Fibroblast of skin of back (primary cell): ENCODE results near the gene FAHD1.
"Not testable (repeated sequence)": the region's sequence is repeated elsewhere in the genome, so short reads cannot be mapped to it uniquely, and the experiment has no call there.

Source experiments
- DNase-seq: peaks from one replicate; pipeline ENCODE4 v3.0.0-alpha.2; 2013

FAHD1 gene

DNA sequence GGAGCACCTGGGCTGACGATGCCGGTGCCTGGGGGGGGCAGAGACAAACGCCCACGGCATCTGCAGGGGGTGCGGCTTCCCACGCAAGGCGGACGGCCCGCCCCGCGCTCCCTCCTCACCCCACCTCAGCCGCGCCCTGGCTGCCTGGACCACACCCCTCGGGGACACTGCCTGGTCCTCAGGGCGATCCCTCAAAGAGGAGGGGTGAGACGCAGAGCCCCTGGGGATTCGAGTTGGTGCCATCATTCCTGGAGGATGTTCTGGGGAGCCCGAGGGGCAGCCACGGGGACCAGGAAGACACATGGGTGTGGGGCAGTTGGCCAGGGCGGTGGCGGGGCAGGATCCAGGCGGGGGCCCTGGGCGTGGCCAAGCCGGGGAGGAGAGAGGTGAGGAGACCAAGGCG, 37.4 kb upstream of the FAHD1 start:
- DNase-seq, result no peak

DNA sequence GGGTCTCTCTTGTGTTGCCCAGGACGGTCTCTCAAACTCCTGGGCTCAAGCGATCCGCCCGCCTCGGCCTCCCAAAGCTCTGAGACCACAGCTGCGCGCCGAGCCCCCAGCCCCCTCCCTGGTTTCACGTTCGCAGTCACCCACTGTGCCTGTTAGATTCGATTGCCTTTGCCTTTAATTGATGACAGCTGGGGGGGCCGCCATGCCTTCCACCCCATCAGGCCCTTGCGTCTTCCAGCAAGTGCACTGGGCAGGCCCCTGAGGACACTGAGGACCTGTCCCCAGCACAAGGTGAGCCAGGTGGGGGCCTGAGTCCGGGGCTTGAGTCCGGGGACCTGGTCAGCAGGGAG, 36.8 kb upstream of the FAHD1 start:
- DNase-seq, result no peak

DNA sequence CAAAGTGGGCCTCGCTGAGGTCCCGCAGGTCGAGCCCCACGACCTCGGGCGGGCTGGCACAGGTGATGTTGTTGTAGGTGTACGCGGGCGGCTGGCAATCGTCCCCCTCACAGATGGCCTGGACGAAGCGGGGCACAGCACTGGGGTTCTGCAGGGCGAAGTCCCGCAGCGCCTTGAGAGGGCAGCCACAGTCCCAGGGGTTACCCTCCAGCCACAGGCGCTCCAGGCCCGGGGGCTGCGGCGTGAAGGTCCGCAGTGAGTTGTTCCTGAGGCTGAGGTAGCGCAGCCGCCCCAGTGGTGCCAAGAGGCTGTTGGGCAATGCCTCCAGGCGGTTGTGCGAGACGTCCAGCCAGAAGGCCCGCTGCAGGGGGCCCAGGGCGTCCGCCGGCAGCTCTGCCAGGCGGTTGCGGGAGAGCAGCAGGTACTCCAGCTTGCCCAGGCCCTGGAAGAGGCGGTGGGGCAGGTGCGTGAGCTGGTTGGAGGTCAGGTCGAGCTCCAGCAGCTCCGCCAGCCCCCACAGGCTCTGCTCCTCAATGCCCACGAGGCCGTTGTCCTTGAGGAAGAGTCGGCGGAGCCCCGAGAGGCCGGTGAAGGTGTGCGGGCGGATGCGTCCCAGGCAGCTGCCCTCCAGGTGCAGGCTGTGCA, 36.3 kb upstream of the FAHD1 start:
- DNase-seq, result no peak

DNA sequence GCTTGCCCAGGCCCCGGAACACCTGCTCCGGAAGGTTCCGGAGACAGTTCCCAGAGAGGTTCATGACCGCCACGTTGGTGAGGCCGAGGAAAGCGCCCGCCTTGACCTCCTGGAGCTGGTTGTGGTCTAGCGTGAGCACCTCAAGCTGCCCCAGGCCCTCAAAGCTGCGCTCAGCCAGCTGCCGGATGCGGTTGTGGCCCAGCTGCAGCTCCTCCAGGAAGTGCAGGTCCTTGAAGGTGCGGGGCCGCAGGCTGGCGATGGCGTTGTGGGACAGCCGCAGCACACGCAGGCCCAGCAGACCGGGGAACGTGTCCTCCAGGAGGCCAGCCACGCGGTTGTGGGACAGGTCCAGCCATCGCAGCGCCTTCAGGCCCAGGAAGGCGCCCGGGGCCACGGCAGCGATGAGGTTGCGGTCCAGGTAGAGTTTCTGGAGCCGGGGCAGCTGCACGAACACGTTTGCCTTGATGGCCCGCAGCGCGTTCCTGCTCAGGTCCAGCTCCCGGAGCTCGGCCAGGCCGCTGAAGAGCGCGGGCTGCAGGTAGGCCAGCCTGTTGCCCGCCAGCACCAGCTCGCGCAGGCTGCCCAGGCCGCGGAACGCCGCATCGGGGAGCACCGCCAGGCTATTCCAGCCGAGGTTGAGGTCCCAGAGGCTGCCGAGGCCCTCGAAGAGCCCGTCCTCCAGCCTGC, 35.6 kb upstream of the FAHD1 start:
- no peak for DNase-seq

DNA sequence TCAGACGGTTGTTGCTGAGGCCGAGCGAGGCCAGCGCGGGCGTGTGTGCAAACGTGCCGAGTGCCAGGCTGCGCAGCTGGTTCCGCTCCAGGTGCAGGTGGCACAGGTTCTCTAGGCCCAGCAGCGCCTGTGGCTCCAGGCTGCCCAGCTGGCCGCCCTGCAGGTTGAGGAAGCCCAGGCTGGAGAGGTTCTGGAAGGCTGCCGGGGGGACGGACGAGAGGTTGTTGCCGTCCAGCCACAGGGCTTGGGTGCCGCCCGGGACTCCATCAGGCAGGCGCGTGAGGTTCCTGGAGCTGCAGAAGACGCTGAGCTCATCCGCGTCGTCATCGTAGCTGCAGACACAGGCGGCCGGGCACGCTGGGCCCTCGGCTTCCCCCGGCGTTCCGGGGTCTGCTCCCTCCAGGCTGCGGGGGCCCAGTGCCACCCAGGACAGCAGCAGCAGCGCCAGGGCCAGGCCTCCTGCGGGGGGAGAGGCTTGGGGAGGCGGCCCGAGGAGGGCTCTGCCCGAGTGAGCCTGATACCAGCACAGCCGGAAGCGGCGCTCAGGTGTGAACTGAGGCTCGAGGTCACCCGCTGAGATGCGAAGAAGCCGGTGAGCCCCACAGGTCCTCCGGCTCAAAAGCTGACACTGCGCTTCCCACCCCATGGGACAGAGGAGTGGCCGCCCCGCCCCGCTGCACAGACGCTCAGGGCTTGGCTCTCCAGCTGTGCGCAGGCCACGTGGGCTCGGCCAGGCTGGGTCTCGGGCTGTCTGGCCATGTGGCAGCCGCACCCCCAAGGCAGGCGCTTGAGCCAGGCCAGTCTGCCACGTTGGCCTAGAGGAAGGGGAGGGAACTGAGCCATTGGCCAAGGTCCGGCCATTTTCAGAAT, 34.8 kb upstream of the FAHD1 start:
- no peak for DNase-seq

DNA sequence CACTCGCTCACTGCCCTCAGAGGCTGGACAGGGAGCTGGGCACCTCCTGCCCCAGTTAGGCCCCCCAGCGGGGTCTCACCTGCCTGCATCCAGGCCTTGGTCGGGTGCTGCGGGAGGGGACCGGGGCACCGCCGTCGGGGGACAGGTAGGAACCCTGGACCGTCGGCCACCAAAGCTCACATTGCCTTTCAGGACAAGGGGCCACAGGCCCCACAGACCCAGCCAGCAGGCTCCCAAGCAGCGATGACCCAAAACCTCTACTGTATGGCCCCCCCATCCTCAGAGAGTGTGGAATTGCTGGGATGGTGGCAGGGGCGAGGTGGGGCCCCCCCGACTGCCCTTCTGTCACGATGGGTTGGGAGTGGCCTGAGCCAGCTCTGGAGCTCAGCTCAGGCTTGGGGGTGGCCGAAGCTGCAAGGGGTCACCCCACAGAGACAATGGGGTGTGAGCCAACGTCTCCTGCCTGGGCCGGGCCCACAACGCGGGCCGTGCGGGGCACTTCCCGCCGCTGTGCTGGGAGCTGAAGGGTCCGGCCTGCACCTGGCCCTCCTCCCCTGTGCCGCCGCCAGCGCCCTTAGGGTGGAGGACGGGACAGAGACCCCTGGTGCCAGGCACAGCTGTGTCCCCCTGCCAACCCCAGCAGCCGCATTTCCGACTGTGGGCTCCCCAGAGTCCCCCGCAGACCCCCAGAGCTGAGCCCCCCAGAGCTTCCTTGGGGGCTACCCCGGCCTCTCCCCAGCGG, 34.0 kb upstream of the FAHD1 start:
- no peak for DNase-seq

DNA sequence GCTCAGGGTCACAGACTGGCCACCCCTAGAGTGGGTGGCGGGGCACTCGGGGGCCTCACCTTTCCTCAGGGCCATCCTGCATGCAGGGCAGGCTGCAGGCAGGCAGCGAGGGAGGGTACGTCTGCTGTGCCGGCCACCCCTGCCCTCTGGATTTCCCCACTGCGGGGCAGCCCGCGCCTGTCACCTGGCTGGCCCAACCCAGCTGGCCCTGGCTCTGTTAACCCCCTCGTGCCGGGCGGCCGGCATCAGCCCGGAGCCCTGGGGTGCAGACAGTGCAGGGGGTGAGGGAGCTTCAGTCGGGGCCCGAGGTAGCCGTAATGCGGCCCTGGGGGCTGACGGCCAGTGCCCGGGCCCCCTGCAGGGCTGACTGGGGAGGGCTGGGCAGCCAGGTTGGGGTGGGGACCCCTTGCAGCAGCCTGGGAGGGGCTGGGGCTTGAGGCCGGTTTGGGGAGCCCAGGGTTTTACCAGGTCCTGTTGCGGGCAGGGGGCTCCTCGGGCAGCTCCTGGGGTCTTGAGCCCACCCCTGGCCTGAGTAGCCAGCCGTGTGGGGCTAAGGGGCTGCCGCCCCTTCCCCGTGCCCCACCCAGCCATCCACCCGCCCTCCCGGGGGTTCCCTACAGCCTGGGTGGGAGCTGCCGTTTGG, 33.3 kb upstream of the FAHD1 start, which contains the start of gene IGFALS:
IGFALS (minus strand) TSS at position 128 of the 643 bp plus-strand sequence; CDS start at position 75, 53 bp downstream.
- DNase-seq, result no peak

DNA sequence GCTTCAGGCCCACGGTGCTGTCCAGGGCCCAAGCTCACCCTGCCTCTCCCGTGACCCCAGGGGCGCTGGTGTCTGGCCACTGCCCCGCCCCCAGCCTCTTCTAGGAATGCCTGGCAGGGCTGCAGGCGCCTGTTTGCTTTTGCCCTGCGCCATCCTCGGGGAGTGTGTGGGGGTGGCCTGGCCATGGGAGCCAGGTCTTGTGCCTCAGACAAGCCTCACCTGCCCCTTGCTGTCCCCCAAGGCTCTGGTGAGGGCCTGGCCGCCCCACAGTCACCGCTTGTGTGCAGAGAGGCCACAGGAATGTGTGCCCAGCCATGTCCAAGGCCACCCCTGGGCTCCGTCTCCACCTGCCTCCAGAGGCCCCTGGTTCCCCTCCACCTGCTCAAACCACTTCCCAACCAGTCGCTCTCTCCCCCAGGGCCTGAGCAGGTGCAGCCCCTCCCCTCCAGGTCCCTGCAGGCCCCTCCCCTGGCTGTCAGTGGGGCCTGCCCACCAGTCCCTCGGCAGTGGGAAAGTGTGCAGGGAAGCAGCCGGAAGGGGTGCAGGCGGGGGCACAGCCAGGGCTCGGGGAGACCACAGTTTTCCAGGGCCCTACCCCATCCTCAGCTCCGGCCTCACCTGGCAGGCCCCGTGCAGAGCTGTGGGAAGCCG, 32.7 kb upstream of the FAHD1 start:
- no peak for DNase-seq

DNA sequence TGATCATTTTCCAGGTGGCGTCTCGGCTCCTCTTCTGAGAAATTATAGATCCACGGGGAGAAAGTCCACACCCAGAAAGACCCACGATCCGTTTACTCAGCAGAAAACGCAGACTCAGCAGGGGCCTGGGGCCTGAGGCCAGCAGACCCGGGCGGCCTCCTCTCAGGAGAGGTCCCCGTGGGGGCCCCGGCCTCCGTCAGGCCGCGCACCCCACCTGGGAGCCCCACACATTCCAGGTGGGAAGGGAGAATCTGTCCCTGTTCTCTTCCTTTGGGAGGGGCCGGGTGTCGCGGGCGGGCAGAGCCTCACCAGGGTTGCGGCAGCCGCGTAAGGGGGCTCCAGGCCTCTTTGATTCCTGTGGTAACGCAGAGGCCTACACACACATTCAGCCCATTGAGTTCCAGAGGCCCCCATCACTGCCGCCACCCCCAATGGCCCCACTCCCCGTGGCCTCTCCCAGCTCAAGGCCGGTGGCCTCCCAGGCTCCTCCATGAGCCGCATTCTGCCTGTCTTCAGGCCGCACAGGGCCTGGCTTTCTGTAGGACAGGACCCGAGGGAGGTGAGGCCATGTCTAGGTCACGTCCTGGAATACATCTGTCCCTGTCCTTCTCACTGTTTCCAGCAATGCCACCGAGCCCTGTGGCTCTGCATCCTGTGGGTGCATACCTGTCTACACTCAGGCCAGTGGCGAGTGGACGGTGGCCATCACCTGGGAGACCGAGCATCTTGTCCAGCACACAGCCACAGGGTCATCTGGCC, 31.9 kb upstream of the FAHD1 start:
- no peak for DNase-seq

DNA sequence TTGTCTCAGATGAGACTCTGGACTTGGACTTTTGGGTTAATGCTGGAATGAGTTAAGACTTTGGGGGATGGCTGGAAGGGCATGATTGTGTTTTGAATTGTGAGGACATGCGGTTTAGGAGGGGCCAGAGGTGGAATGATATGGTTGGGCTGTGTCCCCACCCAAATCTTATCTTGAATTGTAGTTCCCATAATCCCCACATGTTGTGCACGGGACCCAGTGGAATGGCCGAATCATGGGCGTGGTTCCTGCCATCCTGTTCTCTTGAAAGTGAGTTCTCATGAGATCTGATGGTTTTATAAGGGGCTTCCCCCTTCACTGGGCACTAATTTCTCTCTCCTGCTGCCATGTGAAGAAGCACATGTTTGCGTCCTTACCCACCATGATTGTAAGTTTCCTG, 27.7 kb upstream of the FAHD1 start:
- DNase-seq, result not testable (repeated sequence)

DNA sequence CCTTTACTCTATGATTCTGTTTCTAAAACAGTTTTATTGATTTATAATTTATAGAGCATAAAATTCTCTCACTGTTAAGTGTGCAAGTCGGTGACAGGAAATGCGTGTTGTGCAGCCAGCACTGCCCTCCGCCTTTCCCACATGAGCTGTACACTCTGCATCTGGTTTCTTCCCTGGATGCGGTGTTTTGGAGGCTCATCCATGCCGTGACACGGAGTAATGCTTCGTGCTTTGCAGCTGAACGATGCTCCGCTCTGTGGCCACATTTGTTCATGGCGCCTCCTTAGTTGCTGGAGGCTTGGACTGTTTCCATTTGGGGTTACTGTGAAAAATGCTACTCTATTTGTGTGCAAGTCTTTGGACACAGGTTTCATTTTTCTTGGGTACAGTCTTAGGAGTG, 26.3 kb upstream of the FAHD1 start:
- no peak for DNase-seq

DNA sequence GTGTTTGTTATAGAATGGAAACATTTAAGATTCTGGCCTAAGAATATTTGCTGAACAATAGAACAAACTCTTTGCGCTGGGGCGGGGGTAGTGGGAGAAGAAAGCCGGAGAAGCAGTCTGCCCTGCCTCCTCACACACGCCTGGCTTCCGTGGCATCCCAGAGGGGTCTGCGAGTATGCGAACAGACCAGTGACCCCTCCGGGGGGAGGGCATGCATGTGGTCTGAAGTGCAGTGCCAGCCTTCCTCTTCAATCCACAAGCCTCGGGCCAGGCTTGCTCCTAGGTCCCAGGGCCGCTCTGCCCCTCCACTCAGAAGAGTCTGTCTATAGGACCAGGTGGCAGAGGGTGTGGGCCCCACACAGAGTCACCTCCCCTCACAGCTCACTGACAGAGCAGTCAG, 19.4 kb upstream of the FAHD1 start:
- DNase-seq, result no peak

DNA sequence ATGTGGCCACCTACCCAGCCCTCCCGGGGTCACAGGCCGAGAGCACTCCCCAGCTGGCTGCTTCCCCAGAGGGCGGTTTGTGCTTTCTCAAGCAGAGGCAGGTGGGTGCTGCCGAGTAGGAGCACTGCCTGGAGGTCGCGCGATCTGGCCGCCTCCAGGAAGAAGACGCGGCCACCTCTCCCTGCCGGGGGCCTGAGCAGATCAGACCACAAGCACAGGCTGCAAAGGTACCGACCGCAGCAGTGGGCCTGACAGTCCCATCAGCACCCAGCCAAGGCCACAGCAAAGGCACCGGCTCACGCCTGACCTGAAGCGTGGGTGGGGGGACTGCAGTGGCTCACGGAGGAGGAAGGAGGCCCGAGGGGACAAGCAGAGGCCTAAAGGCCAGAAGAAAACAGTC, 18.3 kb upstream of the FAHD1 start:
- DNase-seq, result no peak

DNA sequence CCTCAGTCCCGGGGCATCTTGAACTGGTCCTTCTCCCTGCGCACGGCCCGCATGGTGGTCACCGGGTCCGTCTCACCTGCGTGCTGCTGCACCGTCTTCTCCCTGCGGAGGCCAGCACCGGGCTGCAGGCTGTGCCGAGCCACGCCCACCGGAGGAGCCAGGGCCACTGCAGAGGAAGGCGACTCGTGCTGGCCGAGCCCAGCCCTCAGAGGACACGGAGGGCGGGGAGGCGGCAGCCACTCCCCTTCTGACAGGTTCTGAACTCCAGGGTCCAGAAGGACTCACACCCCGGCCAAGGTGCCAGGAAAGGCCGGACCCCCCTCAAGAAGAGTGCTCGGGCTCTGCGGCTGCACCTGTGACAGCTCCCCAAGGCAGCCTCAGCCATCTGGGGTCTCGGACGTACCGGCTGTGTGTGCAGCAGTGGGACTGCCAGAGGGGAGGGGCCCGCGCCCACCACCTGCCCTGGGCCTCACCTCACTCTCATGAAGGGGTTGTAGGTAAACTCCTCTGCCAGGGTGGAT, 17.7 kb upstream of the FAHD1 start:
- DNase-seq, result no peak

DNA sequence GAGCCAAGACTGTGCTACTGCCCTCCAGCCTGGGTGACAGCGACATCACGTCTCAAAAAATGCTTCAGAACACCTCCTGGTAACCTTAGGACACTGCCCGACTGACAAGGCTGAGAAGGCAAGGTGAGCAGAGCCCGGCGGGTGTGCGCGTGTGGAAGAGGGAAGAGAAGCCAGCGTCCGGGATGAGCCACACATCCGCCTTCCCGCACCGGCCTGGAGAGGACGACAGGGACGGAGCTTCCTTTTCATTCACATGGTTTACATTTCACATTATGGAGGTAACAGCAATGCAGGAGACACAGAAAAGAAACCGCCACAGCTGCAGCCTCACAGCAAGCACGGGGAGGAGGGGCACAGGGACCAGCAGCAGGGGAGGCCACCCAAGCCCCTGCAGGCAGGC, 16.9 kb upstream of the FAHD1 start:
- DNase-seq, result no peak

DNA sequence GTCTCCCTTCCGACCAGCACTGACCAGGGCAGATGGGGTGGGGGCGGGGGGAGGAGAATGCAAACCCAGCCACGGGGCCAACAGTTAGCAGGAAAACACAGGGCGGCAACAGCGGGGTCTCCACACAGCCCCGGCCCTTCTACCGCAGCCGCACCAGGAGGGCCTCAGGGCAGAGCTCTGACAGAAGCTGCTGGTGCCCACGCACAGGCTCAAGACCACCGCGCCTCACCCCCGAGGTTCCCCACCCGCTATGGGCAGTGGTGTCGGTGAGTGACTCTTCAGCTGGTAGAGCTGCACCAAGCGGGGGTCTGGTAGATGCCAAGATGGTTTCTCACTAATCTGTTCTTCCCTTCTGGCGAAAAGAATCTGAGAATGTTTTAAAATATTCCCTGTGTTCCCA, 16.5 kb upstream of the FAHD1 start:
- DNase-seq, result no peak

DNA sequence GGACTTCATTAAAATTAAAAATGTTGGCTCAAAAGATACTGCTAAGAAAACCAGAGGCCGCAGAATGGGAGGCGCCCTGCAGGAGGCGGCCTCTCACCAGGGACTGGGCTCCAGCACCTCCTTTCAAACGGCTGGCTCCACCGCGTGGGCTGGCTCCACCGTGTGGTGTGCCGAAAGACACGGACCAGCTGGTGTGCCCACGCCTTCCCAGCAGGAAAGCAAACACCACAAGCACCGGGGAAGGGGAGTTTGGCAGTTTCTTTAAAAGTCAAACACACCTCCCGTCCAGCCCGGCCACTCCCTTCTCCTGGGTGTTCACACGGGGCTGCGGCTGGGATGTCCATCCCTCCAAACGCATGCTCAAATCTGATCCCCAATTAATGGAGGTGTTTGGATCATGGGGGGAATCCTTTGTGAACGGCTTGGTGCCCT, 14.3 kb upstream of the FAHD1 start:
- peak; percentile 57 for DNase-seq

DNA sequence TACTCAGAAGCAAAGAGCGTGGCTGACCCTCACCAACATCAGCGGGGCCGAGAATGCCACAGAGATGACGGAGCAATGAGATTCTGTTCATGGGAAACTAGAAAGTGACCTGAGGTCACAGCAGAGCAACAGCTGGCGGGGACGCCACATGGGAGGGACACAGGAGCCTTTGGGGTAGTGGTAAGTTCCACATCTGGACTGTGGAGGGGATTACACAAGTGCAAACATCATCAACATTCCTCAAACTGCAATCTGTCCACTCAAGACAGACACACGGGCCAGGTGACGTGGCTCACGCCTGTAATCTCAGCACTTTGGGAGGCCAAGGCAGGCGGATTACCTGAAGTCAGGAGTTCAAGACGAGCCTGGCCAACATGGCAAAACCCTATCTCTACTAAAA, 11.5 kb upstream of the FAHD1 start:
- no peak for DNase-seq

DNA sequence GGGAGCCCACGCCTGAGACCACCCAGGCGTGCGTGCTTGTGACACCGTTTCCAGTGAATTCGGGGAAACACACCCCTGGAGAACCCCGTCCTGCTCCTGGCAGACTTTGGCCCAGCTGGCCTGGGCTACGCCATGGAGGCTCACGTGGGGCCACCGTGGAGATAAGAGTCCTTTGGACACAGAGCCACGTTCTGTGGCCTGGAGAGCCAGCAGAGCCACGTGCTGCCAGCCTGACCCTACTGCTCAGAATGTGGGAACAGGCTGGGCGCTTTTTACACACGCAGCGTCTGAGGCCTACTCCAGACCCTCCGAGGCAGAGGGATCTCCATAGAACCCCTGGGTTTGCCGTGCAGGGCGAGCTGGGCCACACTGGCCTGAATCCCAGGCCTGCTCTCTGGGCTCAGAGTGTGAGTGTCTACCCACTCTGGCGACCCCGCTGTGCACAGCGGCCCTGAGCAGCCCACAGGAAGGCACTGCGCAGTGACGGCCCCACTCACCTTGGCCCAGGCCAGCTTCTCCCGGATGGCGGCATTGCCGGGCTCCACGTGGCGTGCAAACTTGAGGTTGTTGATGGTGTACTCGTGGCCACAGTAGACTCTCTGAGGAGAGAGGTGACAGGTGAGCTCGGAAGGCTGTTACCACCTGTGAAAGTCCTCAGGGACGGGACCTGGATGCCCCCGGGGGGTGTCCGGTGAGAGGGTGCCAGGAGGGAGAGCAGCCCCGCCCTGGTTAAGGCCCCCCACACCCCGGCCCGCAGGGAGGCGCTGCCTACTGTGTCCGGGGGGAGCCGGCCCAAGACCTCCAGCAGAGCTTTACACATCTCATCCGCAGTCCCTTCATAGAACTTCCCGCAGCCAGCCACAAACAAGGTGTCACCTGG, 10.4 kb upstream of the FAHD1 start:
- DNase-seq, result no peak

DNA sequence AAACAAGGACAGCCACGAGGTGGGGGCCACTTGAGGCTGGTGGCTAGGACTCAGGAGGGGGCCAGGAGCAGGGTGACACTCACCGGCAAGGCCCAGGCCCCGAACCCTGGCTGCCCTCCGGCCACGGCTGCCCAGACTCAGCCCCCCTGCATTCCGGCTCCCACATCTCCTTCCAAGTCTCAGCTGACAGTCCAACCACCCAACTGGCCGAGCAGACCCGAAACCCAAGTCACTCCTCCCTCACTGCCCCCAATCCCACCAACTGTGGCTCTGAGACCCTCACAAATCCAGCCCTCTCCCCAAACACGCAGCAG, 9.8 kb upstream of the FAHD1 start:
- no peak for DNase-seq
